AG08396 (cell line): ENCODE results near the gene PHOSPHO2.
"Not testable (repeated sequence)": the region's sequence is repeated elsewhere in the genome, so short reads cannot be mapped to it uniquely, and the experiment has no call there.

Source experiments
- DNase-seq: peaks from one replicate; pipeline ENCODE4 v3.0.0; 2012; ENCODE audit warnings: low spot score, mixed read lengths

The PHOSPHO2 gene

DNA sequence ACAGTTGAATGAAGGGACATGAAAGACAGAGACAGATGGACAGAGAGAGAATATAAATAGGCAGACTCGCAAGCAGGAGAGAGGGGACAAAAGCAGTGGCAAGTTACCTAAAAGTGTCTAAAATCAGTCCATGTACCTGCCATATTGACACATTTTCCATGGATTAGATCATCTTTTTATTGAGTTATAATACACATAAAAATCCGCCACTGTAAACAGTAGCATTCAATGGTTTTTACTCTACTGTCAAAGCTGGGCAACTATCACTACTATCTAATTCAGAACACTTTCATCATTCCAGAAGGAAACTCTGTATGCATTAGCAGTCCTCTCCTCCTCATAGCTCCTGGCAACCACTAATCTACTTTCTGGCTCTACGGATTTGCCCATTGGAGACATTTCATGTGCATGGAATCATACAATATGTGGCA, 10.1 kb upstream of the PHOSPHO2 start:
- DNase-seq = no peak

DNA sequence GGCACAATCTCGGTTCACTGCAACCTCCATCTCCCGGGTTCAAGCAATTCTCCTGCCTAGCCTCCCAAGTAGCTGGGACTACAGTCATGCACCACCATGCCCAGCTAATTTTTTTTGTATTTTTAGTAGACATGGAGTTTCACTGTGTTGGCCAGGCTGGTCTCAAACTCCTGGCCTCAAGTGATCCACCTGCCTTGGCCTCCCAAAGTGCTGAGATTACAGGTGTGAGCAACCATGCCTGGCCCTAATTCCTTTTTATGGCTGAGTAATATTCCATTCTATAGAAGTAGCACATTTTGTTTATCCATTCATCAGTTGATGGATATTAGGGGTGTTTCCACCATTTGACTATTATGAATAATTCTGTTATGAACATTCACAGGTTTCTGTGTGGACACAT, 9.6 kb upstream of the PHOSPHO2 start:
- not testable (repeated sequence) for DNase-seq

DNA sequence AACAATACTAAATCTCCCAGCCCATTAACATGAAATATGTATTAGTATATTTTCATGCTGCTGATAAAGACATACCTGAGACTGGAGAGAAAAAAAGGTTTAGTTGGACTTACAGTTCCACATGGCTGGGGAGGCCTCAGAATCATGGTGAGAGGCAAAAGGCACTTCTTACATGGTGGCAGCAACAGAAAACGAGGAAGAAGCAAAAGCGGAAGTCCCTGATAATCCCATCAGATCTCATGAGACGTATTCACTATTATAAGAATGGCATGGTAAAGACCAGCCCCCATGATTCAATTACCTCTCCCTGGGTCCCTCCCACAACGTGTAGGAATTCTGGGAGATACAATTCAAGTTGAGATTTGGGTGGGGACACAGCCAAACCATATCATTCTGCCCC, 7.4 kb upstream of the PHOSPHO2 start:
- not testable (repeated sequence) for DNase-seq

DNA sequence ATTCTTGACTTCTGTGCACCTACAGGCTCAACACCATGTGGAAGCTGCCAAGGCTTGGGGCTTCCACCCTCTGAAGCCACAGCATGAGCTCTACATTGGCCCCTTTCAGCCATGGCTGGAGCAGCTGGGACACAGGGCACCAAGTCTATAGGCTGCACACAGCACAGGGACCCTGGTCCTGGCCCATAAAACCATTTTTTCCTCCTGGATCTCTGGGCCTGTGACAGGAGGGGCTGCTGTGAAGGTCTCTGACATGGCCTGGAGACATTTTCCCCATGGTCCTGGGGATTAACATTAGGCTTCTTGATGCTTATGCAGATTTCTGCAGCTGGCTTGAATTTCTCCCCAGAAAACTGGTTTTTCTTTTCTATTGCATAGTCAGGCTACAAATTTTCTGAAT, 6.3 kb upstream of the PHOSPHO2 start:
- not testable (repeated sequence) for DNase-seq

DNA sequence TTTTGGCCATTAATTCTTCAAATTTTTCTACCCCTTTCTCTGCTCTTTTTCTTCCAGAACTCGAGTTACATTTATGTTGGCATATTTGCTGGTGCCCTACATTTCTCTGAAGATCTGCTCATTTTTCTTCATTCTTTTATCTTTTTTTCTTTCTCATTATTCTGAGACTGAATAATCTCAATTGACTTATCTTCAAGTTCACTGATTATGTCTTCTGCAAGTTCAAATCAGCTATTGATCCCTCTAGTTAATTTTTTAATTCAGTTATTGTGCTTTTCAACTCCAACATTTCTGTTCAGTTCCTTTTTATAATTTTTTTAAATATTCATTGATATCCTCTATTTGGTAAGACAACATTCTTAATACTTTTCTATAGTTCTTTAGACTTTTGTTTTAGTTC, 3.3 kb upstream of the PHOSPHO2 start:
- DNase-seq = no peak

DNA sequence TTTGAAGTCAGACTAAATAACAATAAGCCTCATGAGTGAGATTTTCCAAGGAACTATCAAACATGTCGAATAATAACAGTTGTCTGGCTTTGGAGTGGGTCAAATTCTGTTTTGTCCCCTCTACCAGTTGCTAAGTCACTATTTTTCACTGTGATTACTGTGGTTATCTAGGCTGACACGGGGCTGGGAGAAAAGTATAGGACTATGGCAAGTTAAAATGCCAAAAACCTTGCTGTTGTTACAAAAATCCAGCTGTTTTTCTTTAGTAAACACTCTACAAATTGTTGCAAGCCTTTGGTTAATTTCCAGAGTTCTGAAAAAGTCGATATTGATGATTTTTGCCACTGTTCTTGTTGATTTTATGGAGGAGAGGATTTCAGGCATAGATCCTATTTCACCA, 1.6 kb upstream of the PHOSPHO2 start:
- DNase-seq = no peak

DNA sequence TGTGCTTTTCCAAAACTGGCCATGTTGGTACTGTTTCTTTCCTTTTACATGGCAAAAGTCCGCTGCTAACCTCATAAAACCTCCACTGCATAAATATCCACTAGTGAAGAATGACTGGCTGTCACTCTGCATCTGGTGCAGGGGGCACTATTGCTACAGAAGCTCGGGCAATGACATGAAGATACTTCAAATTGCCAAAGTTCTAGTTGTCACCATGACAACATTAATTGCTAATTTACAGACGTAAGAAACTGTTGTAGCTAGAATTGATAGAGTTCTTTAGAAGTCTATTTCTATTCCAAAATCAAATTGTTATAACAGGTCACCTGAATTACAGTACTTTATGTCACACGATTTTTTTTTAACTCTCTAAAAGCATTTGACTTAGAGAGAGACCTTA, 909 bp upstream of the PHOSPHO2 start:
- DNase-seq = no peak

DNA sequence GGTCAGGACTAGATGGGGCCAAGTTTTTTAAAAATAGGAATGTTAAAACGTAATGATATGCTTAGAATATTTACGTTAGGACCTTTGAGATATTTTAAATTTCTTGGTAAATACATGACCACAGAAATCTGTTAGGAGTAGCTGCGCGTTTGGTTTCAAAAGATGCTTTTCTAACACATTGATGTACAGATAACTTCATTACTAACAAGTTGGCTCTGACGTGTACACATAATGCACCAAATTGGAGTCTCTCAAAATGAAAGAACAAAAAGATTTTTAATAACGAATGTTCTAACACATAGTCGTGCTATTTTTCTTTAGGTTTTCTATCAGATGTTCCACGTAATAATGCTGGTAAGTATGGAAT, 608 bp downstream of the PHOSPHO2 start:
- DNase-seq = no peak

DNA sequence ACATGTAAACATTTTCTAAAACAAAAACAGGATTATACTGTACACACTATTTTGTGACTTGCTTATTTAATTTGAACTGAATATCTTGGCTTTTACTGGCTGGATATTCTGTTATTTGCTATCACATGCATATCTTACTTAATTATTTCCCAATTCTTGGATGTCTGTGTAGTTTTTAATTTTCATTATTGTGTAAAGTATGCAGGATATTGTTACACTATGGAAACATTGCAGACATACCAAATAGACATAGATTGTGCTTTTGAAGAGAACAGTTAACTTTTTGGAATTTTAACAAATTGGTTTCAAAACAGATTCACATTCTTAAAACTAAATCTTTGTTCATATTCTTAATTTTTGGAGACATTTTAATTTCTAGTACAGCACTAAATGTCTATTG, 2.1 kb downstream of the PHOSPHO2 start:
- DNase-seq = no peak

DNA sequence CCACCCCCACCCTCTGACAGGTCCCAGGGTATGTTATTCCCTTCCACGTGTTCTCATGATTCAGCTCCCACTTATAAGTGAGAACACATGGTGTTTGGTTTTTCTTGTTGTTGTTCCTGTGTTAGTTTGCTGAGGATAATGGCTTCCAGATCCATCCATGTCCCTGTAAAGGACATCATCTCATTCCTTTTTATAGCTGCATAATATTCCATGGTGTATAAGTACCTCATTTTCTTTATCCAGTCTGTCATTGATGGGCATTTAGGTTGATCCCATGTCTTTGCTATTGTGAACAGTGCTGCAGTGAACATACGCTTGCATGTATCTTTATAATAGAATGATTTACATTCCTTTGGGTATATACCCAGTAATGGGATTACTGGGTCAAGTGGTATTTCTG, 4.9 kb downstream of the PHOSPHO2 start:
- DNase-seq = not testable (repeated sequence)

DNA sequence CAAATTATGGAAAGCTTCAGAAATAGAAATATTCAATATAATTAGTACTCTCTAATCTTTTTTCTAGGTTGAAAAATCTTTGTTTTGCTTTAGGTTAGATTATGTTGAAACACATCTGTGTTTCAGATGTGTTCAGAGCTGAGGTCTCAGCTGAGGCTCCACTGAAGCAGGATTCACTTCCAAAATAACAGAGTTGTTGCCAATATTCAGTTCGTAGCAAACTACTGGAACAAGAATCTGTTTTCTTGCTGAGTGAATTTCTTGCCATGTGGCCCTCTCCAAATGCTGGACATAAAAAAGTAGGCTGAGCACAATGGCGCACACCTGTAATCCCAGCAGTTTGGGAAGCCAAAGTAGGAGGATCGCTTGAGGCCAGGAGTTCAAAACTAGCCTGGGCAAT, 8.7 kb downstream of the PHOSPHO2 start:
- DNase-seq = no peak

DNA sequence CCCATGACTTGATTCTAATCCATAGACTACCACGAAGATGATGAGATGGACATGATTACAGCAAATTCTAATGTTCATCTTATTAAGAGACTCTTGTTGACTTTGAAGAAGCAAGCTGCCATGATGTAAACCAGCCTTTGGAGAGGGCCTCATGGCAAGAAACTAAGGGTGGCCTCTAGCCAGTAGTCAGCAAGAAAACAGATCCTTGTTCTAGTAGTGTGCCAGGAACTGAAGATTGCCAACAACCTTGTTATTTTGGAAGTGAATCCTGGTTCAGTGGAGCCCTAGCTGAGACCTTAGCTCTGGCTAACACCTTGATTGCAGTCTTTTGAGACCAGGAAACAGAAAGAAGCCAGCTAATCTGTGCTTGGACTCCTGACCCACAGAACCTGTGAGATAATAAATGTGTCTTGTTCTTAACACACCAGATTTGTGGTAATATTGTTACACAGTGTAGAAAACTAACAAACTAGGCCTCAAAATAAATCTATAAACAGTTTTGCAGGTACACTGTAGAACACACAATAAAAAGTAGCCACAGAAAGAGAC, 10.0 kb downstream of the PHOSPHO2 start:
- no peak for DNase-seq

DNA sequence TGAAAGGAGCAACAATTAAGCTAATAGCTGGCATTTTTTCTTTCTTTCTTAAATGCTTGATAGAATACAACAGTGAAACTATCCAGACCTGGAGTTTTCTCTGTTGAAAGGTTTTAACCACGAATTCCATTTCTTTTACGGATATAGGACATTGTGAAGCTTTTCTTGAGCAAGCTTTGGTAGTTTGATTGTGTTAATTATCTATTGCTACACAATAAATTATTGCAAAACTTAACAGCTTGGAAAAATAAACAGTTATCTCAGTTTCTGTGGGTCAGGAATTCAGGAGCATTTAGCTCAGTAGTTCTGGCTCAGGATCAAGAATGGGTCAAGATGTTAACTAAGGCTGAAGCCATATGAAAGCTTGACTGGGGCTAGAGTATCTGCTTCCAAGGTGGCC, 11.7 kb downstream of the PHOSPHO2 start:
- DNase-seq = no peak

DNA sequence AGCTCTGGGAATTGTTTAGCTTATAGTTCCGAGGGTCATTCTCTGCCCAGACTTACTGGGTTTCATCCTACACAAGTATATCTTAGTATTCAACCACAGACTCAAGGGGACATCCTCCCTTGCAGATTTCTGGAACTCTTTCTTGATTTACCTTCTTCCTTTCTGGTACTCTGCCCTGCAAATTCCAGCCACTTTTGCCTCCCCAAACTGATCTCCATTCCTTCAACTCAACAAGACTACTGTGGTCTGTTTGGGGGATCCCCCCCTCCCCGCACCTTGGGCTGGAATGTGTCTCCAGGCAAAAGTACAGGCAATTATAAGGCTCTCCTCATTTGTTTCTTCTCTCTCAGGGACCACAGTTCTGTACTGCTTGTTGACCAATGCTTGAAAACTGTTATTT, 13.4 kb downstream of the PHOSPHO2 start:
- no peak for DNase-seq

DNA sequence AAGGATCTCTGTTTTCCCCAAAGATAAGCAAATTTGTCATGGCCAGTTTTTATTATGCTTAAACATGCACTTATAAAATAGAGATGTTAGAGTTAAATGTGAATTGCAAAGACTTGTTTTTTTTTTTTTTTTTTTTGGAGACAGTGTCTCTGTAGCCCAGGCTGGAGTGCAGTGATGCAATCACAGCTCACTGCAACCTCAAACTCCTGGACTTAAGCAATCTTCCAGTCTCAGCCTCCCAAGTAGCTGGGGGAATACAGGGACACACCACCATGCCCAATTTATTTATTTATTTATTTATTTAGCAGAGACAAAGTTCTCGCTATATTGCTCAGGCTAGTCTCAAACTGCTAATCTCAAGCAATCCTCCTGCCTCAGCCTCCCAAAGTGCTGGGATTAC, 15.1 kb downstream of the PHOSPHO2 start:
- no peak for DNase-seq

DNA sequence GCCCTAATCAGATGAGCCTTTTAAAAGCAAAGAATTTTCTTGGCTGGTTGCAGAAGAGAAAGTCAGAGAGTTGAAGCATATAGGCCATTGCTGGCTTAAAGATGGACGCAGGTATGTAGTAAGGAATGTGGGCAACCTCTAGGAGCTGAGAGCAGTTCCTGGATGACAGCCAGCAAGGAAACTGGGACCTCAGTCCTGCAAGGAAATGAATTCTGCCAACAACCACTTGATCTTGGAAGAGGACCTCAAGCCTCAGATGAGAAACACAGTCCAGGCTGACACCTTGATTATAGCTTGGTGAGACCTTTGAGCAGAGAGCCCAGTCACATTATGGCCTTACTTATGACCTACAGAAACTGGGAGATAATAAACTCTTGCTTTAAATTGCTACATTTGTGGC, 15.7 kb downstream of the PHOSPHO2 start:
- no peak for DNase-seq

DNA sequence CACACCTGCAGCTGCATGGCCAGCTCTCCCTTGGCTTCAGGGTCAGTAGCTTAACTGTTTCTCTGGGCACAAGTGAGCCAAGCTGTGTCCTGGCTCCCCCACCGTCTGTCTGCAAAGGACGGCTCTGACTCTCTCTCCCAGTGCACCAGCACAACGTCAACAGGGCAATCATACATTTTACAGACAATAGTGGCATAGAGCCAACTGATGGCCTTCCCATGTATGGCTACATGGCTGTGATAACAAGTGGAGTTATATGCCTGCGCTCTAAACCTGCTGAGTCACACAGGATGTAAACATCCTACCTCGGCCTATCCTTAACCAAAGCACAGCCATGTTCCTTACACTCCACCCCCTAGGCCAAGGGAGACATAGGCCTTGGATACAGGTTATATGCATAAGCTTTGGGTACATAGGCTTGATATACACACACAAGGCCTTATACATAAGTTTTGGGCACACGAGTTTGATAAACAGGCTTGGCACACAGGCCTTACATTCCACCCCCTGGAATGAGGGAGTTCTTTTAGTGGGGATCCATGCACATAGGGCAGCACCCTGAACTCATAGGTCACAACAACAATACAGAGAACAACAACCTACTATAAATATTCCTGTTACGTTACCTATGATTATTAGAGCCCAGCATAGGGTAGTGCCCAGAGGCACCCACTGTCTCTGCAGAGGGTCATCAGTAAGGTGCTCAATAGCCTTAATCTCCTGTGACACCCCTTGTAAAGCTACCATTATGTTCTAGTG, 17.7 kb downstream of the PHOSPHO2 start:
- DNase-seq = no peak

DNA sequence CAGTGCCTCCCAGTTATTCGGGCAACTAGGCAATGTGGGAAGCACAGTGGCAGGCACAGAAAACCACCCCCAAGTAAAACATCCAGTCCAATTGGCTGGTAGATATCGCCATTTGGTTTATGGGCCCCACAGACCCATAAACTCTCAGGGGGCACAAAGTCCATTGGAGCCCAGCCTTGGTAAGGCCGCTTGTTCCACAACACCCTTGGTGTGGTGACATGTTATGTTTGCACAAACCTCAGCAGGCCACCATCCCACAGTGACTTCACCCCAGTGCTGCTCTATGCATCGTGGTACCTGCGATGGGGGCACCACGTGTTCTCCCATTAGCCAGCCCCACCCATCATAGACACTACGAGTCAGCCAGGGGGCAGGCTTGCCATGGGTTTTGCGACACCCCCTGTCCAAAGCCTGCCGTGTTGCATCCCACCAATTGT, 18.5 kb downstream of the PHOSPHO2 start:
- DNase-seq = no peak

DNA sequence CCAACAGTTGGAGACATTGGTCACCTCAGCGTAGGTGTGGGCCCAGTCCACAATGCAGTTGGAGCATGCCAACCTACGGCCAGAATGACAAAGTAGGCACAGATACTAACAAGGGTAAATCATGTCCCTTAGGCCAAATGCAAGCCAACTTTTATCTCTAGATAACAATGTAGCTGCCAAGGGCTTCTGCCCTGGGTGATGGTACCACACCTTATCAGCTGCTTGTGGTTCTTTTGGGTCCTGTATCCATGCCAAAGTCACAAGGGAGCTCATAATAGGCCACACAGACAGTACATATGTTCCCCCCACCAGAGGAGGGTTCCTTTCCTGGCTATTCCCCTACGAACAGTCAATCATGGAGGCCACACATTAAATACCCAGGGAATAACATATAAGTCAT, 19.1 kb downstream of the PHOSPHO2 start:
- no peak for DNase-seq

DNA sequence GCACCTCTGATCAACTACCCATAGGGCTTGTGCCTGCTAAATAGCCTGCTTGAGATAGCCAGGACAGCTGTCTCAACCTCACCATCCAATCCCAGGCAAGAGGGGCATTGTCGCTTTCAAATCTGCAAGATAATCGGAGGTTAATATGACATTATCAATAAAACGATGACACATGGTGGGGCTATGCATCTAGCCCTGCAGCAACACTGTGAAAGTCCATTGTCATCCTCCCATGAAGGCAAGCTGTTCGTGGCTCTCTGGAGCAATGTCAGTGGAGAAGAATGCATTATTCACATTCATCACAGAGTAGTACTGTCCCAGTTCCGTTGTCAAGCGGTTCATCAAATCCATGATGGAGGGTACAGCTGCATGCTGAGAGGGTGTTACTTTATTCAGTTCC, 20.4 kb downstream of the PHOSPHO2 start:
- DNase-seq = no peak

DNA sequence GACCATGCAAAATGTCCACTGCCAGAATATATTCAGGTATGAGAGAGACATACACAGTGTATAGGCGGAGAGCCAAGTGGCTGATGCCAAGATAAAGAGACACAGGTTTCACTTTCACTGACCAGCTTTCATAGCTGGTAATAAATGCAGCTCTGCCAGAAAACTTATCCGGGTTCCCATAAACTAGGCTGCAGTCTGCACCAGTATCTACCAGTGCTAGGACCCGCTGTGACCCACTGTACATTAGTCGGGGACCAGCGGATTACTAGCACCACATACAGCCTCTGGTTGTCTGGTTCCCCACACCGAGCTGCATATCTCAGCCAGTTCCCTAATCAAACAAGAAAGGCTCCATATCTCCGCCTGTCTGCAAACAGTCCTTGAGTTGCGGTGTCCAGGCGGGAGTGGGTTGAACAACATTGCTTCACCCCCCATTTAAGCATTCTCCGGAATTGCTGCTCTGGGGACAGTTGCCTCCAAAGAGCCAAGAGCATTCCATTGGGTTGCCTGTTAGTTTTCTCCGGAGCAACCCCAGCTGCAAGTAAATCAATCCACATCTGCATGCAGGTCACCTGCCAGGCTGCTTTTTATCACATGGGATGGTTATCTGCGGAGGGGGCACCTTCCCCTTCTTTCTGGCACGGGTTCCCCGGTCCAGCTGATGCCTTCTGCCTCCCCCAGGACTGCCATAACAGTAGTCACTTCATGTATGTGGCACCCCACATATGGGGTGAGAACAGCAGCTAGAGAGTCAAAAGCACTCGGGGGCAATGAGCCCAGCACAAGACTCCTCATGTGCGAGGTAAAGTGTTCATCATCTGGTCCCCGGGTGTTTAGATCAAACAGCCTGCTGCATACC, 21.3 kb downstream of the PHOSPHO2 start:
- DNase-seq = peak; percentile 34

DNA sequence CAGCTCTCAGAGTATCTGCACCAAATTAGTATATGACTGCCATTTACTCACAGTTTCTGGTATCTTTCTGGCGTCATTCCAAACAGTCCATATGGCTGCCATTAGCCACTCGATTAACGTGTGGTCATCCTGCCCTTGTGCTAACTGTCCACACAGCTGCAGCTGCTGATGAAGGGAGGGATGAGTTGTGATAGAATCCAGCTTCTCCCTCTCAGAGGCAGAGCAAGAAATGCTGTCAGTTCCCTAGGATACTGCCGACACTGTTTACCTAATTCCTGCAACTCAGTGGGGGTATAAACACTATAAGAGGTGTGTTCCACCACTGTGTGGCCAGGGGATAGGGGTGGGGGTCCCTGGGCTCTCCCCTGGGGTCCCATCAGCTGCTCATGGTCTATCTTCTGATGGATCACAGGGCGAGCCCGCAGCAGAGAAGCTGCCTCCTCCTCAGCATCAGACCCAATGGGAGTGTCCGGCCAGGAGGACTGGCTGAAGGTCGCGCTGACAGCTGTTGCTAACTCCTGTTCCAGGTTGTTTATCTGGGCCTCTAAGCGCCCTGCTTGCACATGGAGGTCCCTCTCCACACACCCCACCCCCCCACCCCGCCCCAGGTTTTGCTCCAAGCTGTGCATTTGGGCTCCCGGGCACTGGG, 22.1 kb downstream of the PHOSPHO2 start:
- peak; percentile 30 for DNase-seq
